Liver (tissue), 9 donors: ENCODE measurements around the gene ZIK1. TPM values are rescaled to one million over a fixed set of nuclear protein-coding genes. Genes with fewer than 3 reads are reported as not detected.
A peak's percentile ranks its signal among the peaks of the same experiment; 100 is the strongest.

Experiments used
- DNase-seq: peaks from one replicate; pipeline ENCODE4 v3.0.0-alpha.2; 2017; ENCODE audit warnings: low spot score
- H3K27ac ChIP-seq, 2 donors: one replicate each; pipeline ENCODE4 v1.7.0; 2013; ENCODE audit warnings: inconsistent platforms in 2 of 2, low read length in 2 of 2, control low read depth in 1 of 2, low read depth in 1 of 2, mild to moderate bottlenecking in 1 of 2
- H3K27me3 ChIP-seq, 4 donors: one replicate each; pipeline versions ENCODE4 v1.6.1 to v1.7.0; 2013; ENCODE audit warnings: low read length in 3 of 4, inconsistent platforms in 1 of 4, mild to moderate bottlenecking in 1 of 4, moderate library complexity in 1 of 4; ENCODE audit not compliant: control insufficient read depth in 4 of 4, insufficient read depth in 4 of 4
- H3K36me3 ChIP-seq, 4 donors: one replicate each; pipeline versions ENCODE4 v1.6.1 to v1.7.0; 2013; ENCODE audit warnings: low read length in 3 of 4, mild to moderate bottlenecking in 3 of 4, low read depth in 1 of 4, moderate library complexity in 1 of 4; ENCODE audit not compliant: control insufficient read depth in 4 of 4, insufficient read depth in 3 of 4
- H3K4me1 ChIP-seq, 4 donors: one replicate each; pipeline versions ENCODE4 v1.6.1 to v1.7.0; 2013; ENCODE audit warnings: low read length in 3 of 4, mild to moderate bottlenecking in 3 of 4, moderate library complexity in 1 of 4; ENCODE audit not compliant: control insufficient read depth in 4 of 4, insufficient read depth in 4 of 4
- H3K4me3 ChIP-seq, 3 donors: one replicate each; pipeline versions ENCODE4 v1.6.1 to v1.7.0; 2013; ENCODE audit warnings: low read length in 3 of 3, control low read depth in 1 of 3, low read depth in 1 of 3, mild to moderate bottlenecking in 1 of 3
- H3K9ac ChIP-seq, 2 donors: one replicate each; pipeline ENCODE4 v1.7.0; 2013; ENCODE audit warnings: low read length in 2 of 2, mild to moderate bottlenecking in 2 of 2, moderate library complexity in 2 of 2, control low read depth in 1 of 2, low read depth in 1 of 2
- H3K9me3 ChIP-seq, 4 donors: one replicate each; pipeline versions ENCODE4 v1.6.1 to v1.7.0; 2013; ENCODE audit warnings: low read length in 3 of 4; ENCODE audit not compliant: control insufficient read depth in 4 of 4
- EGR1 ChIP-seq, 2 donors: IDR thresholded peaks; 2 replicates each; pipeline ENCODE4 v1.6.1; 2016 to 2018; ENCODE audit warnings: antibody characterized with exemption in 2 of 2, low read depth in 2 of 2
- FOXA1 ChIP-seq: IDR thresholded peaks from 2 replicates; pipeline ENCODE4 v1.6.1; 2016; ENCODE audit warnings: antibody characterized with exemption
- FOXA2 ChIP-seq: IDR thresholded peaks from 2 replicates; pipeline ENCODE4 v1.6.1; 2016; ENCODE audit warnings: antibody characterized with exemption
- GABPA ChIP-seq, 2 donors: IDR thresholded peaks in 1 of 2; conservative IDR thresholded peaks in 1 of 2; 2 replicates each; pipeline ENCODE4 v1.6.1; 2016; ENCODE audit warnings: antibody characterized with exemption in 2 of 2, mild to moderate bottlenecking in 1 of 2, moderate library complexity in 1 of 2
- HNF4A ChIP-seq, 2 donors: conservative IDR thresholded peaks; 2 replicates each; pipeline ENCODE4 v1.6.1; 2016; ENCODE audit warnings: antibody characterized with exemption in 2 of 2, mild to moderate bottlenecking in 2 of 2
- HNF4G ChIP-seq: IDR thresholded peaks from 2 replicates; pipeline ENCODE4 v1.6.1; 2016; ENCODE audit warnings: antibody characterized with exemption
- JUND ChIP-seq, 2 donors: IDR thresholded peaks; 2 replicates each; pipeline ENCODE4 v1.6.1; 2016; ENCODE audit warnings: antibody characterized with exemption in 2 of 2
- NR2F2 ChIP-seq: IDR thresholded peaks from 2 replicates; pipeline ENCODE4 v1.6.1; 2016; ENCODE audit warnings: antibody characterized with exemption
- RAD21 ChIP-seq, 2 donors: IDR thresholded peaks; 2 replicates each; pipeline ENCODE4 v1.6.1; 2016; ENCODE audit warnings: antibody characterized with exemption in 2 of 2, mild to moderate bottlenecking in 2 of 2
- RXRA ChIP-seq, 2 donors: IDR thresholded peaks; 2 replicates each; pipeline ENCODE4 v1.6.1; 2017 to 2018; ENCODE audit warnings: antibody characterized with exemption in 2 of 2, mild to moderate bottlenecking in 1 of 2
- SP1 ChIP-seq: IDR thresholded peaks from 2 replicates; pipeline ENCODE4 v1.6.1; 2018; ENCODE audit warnings: antibody characterized with exemption, mild to moderate bottlenecking
- TAF1 ChIP-seq: conservative IDR thresholded peaks from 2 replicates; pipeline ENCODE4 v1.6.1; 2016; ENCODE audit warnings: antibody characterized with exemption, mild to moderate bottlenecking
- YY1 ChIP-seq: IDR thresholded peaks from 2 replicates; pipeline ENCODE4 v1.6.1; 2016; ENCODE audit warnings: antibody characterized with exemption, mild to moderate bottlenecking
- WGBS: extraction: QIAGEN DNeasy Blood & Tissue Kit; methylation state at CpG from one replicate; pipeline ENCODE4 v1.1.7; 2013; 5-methylcytosine and 5-hydroxymethylcytosine counted together
- polyA plus RNA-seq, 2 donors: library from polyadenylated mRNA; stranded (reverse) in 1 of 2; unstranded in 1 of 2; fragments of 200-250 nt in 1 of 2; fragments of >200 nt in 1 of 2; fragmentation: Nextera tagmentation in 1 of 2; extraction: Ambion mirVana in 1 of 2; gene quantifications; one replicate each; pipeline versions ENCODE4 v1.2.1 to v1.2.3, GENCODE V29; 2013 to 2015
- total RNA-seq, 2 donors: library from RNA; depleted of rRNA; stranded (reverse); fragments of >200 nt; gene quantifications; one replicate each; pipeline ENCODE4 v1.2.3, GENCODE V29; 2014
- TF ChIP-seq, protein P1 (sequence below): IDR thresholded peaks from 2 replicates; pipeline ENCODE4 v1.6.1; 2016; ENCODE audit warnings: antibody characterized with exemption, mild to moderate bottlenecking
- TF ChIP-seq, protein P2 (sequence below): IDR thresholded peaks from 2 replicates; pipeline ENCODE4 v1.6.1; 2016; ENCODE audit warnings: antibody characterized with exemption
- TF ChIP-seq, protein P3 (sequence below): IDR thresholded peaks from 2 replicates; pipeline ENCODE4 v1.6.1; 2016; ENCODE audit warnings: antibody characterized with exemption
- TF ChIP-seq, protein P4 (sequence below): fragments of 150-350 bp; IDR thresholded peaks from 2 replicates; pipeline ENCODE4 v1.5.1; 2017; ENCODE audit warnings: improper control_type of control experiment, low read depth, low read length; ENCODE audit not compliant: missing input control
- TF ChIP-seq, protein P5 (sequence below): IDR thresholded peaks from 2 replicates; pipeline ENCODE4 v1.6.1; 2016; ENCODE audit warnings: antibody characterized with exemption
- donor health status: healthy.
- donor health status: healthy.
- donor health status: healthy.
- donor health status: healthy.
- donor health status: healthy.

The ZIK1 gene
- total and polyA plus RNA-seq, 4 donors: 0.29 to 8.6 (median 0.88) TPM

DNA sequence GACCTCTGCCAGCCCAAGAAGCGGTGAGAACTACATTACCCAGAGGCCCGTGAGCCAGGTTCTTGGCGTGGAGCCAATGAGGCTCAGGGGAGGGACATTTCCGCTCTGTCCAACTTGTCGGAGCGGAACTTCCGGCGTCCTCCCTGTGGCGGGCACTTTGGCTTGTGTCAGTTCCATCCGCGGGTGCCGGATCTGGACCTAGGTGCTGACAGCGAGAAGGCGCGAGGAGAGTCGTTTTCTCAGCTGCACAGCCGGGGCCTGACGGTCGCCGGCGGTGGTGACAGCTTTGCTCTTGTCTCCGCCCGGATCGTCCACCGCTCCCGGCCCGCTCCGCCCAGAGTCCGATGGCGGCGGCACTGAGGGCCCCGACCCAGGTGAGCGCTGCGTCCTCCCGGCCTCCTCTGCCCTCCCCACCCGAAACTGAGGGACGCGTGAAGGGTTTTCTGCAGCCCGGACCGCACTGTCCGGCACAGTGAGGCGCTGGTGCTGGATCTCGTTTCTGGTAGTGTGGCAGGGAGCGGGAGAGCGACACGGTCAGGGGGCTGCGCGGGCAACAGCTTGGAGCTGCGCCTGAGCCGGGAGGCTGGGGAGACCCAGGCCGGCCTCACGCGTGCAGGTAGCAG is 15.9 kb downstream of the ZIK1 start, which contains the start of gene ZNF530:
TSS of gene ZNF530 (plus strand) at position 125 of the 623 bp plus-strand sequence. CDS start 4,461 bp downstream, outside the sequence.
- Histone ChIP-seq H3K27me3 (no peaks in the 10 kb centered on the region), H3K36me3 (peaks cover 2 to 12% (median 11%) of the 10 kb centered on the region in 4 donors), H3K4me3 (peak within 1 kb of the TSS; percentile 60 to 95 (median 81)), H3K4me1 (peaks cover 3 to 14% (median 9%) of the 10 kb centered on the region in 4 donors), H3K9ac (no peak within 1 kb of the TSS), H3K27ac (no peak within 1 kb of the TSS), H3K9me3 (peaks cover 5 to 36% (median 29%) of the 10 kb centered on the region in 4 donors)
- DNase-seq: peak; percentile 93
- WGBS: under 1% methylated on average over 53 of the region's 53 CpGs
- TF ChIP-seq, protein P1, sequence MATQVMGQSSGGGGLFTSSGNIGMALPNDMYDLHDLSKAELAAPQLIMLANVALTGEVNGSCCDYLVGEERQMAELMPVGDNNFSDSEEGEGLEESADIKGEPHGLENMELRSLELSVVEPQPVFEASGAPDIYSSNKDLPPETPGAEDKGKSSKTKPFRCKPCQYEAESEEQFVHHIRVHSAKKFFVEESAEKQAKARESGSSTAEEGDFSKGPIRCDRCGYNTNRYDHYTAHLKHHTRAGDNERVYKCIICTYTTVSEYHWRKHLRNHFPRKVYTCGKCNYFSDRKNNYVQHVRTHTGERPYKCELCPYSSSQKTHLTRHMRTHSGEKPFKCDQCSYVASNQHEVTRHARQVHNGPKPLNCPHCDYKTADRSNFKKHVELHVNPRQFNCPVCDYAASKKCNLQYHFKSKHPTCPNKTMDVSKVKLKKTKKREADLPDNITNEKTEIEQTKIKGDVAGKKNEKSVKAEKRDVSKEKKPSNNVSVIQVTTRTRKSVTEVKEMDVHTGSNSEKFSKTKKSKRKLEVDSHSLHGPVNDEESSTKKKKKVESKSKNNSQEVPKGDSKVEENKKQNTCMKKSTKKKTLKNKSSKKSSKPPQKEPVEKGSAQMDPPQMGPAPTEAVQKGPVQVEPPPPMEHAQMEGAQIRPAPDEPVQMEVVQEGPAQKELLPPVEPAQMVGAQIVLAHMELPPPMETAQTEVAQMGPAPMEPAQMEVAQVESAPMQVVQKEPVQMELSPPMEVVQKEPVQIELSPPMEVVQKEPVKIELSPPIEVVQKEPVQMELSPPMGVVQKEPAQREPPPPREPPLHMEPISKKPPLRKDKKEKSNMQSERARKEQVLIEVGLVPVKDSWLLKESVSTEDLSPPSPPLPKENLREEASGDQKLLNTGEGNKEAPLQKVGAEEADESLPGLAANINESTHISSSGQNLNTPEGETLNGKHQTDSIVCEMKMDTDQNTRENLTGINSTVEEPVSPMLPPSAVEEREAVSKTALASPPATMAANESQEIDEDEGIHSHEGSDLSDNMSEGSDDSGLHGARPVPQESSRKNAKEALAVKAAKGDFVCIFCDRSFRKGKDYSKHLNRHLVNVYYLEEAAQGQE: no peak
- TF ChIP-seq EGR1 (IDR thresholded peaks at IDR 0.05; ENCODE audit: low read depth in 2 of 2) (no peak), RAD21 (IDR thresholded peaks at IDR 0.05) (peak; percentile 11 to 37), RXRA (IDR thresholded peaks at IDR 0.05) (peak; percentile 26 to 29), SP1 (peak; percentile 11), HNF4G (no peak), HNF4A (conservative IDR thresholded peaks at IDR 0.05) (no peak), FOXA1 (no peak), YY1 (peak; percentile 83), NR2F2 (no peak), JUND (IDR thresholded peaks at IDR 0.05) (no peak), FOXA2 (no peak), TAF1 (no peak), GABPA (IDR thresholded peaks at IDR 0.05 in 1 of 2, conservative IDR thresholded peaks at IDR 0.05 in 1 of 2) (peak; percentile 92 to 99)
- TF ChIP-seq, protein P2, sequence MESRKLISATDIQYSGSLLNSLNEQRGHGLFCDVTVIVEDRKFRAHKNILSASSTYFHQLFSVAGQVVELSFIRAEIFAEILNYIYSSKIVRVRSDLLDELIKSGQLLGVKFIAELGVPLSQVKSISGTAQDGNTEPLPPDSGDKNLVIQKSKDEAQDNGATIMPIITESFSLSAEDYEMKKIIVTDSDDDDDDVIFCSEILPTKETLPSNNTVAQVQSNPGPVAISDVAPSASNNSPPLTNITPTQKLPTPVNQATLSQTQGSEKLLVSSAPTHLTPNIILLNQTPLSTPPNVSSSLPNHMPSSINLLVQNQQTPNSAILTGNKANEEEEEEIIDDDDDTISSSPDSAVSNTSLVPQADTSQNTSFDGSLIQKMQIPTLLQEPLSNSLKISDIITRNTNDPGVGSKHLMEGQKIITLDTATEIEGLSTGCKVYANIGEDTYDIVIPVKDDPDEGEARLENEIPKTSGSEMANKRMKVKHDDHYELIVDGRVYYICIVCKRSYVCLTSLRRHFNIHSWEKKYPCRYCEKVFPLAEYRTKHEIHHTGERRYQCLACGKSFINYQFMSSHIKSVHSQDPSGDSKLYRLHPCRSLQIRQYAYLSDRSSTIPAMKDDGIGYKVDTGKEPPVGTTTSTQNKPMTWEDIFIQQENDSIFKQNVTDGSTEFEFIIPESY: peak; percentile 27
- TF ChIP-seq, protein P3, sequence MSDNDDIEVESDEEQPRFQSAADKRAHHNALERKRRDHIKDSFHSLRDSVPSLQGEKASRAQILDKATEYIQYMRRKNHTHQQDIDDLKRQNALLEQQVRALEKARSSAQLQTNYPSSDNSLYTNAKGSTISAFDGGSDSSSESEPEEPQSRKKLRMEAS: peak; percentile 44
- TF ChIP-seq, protein P4, sequence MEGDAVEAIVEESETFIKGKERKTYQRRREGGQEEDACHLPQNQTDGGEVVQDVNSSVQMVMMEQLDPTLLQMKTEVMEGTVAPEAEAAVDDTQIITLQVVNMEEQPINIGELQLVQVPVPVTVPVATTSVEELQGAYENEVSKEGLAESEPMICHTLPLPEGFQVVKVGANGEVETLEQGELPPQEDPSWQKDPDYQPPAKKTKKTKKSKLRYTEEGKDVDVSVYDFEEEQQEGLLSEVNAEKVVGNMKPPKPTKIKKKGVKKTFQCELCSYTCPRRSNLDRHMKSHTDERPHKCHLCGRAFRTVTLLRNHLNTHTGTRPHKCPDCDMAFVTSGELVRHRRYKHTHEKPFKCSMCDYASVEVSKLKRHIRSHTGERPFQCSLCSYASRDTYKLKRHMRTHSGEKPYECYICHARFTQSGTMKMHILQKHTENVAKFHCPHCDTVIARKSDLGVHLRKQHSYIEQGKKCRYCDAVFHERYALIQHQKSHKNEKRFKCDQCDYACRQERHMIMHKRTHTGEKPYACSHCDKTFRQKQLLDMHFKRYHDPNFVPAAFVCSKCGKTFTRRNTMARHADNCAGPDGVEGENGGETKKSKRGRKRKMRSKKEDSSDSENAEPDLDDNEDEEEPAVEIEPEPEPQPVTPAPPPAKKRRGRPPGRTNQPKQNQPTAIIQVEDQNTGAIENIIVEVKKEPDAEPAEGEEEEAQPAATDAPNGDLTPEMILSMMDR: no peak
- TF ChIP-seq, protein P5, sequence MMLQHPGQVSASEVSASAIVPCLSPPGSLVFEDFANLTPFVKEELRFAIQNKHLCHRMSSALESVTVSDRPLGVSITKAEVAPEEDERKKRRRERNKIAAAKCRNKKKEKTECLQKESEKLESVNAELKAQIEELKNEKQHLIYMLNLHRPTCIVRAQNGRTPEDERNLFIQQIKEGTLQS: no peak
